ENCODE data around the gene SYCE3.
"Not testable (repeated sequence)": the region's sequence is repeated elsewhere in the genome, so short reads cannot be mapped to it uniquely, and the experiment has no call there.

SYCE3 gene

DNA sequence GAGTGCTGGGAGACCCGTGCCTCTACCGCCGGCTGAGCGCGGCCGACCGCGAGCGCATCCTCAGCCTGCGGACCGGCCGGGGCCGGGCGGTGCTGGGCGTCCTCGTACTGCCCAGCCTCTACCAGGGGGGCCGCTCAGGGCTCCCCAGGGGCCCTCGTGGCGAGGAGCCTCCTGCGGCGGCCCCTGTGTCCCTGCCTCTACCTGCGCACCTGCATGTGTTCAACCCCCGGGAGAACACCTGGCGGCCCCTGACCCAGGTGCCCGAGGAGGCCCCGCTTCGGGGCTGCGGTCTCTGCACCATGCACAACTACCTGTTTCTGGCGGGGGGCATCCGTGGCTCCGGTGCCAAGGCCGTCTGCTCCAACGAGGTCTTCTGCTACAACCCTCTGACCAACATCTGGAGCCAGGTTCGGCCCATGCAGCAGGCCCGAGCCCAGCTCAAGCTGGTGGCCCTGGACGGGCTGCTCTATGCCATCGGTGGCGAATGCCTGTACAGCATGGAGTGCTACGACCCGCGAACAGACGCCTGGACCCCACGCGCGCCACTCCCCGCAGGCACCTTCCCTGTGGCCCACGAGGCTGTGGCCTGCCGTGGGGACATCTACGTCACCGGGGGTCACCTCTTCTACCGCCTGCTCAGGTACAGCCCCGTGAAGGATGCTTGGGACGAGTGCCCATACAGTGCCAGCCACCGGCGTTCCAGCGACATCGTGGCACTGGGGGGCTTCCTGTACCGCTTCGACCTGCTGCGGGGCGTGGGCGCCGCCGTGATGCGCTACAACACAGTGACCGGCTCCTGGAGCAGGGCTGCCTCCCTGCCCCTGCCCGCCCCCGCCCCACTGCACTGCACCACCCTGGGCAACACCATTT is 13.6 kb downstream of the SYCE3 start:
- DNase-seq (ENCODE audit: low read depth, low spot score), result no peak

GRCh38 chr22:50548040-50548920 is 14.4 kb downstream of the SYCE3 start:
- DNase-seq (ENCODE audit: low read depth, low spot score), result no peak

GRCh38 chr22:50547263-50547985 is 15.3 kb downstream of the SYCE3 start:
- no peak for DNase-seq (ENCODE audit: low read depth, low spot score)

DNA sequence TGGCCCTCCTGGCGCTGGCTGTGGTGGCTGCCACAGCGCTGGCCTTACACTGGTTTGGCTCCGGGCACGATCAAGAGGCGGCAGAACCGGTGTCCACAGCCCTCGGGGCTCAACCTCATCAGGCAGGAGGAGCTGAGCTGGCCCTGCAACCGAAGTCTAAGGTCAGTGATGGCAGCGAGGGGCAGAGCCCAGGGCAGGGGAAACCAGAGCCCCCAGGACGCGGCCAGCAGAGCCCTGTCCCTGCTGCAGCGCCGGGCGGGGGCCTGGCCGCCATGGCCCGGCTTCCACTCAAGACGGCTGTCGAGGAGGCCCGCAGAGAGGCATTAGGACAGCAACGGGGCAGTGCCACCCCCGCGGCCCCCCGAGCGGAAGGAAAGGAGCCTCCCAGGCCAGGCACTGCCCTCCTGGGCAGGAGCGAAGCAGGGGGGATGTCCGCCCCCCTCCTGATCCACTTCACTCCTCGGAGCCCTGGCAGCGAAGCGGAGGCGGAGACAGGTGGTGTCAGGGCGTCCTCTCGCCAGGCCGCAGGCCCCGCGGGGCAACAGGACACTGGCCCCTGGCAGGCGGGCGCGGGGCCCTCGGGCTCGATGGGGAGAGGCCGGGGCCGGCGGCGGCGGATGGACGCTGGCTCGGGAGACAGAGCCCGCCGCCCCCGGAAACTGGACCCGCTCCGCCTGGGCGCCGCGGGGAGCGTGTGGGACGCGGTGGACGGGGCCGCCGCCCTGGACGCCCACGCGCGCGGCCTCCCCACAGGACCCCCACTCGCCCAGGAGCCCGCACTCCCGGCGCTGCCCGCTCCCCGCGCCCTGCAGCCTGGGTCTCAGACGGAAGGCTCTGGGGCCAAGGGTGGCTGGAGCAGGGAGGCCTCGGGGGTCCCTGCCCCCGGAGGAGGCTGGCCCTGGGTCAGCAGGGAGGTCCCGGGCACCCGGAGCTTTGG is 16.1 kb downstream of the SYCE3 start:
- DNase-seq (ENCODE audit: low read depth, low spot score), result no peak

GRCh38 chr22:50545522-50546325 is 17.0 kb downstream of the SYCE3 start, which contains the start of gene KLHDC7B:
KLHDC7B (plus strand) TSS chr22:50545899; CDS start chr22:50546244, 345 bp downstream.
- no peak for DNase-seq (ENCODE audit: low read depth, low spot score)

DNA sequence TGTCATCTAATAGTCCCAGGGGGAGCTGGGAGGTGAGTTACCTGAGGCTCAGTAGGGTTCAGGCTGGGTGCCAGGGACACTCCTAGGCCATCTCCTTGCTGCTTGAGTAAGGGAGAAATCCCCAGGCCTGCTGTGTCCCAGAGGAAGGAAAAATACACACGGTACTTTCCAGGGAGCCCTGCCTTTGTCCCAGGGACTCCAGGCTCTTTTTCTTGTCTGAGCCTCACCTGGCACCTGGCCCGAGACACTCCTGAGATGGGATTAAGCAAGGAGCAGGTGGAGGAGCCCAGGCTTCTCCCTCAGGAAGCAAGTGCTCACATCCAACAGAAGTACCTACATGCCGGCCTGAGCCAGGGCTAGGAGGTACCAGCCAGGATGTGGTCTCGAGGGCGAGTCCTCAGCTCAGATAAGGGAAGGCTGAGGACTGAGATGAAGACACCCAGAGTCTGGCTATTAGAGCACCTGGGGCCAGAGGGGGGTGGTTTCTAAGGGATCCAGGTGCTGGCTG is 17.9 kb downstream of the SYCE3 start:
- no peak for DNase-seq (ENCODE audit: low read depth, low spot score)

- DNase-seq (ENCODE audit: low read depth, low spot score), result no peak
Observed at GRCh38 chr22:50544078-50544745, 18.5 kb downstream of the SYCE3 start.

- no peak for DNase-seq (ENCODE audit: low read depth, low spot score)
Observed at GRCh38 chr22:50542416-50542927, 20.2 kb downstream of the SYCE3 start.

GRCh38 chr22:50541667-50542026 is 21.1 kb downstream of the SYCE3 start:
- DNase-seq (ENCODE audit: low read depth, low spot score), result not testable (repeated sequence)

DNA sequence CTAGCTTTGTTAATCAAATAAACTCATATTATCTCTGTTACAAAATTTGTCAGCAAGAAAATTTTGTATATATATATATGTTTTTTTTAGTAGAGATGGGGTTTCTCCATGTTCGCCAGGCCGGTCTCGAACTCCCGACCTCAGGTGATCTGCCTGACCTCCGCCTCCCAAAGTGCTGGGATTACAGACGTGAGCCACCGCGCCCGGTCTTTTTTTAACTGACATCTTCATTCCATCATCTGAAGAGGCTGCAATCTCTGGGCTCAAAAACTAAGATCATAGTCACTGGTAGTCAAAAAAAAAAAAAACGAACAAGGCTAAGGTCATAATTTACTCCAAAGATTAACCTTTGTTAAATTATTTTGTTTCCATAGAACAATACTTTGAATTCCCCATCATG is 22.3 kb downstream of the SYCE3 start:
- no peak for DNase-seq (ENCODE audit: low read depth, low spot score)

DNA sequence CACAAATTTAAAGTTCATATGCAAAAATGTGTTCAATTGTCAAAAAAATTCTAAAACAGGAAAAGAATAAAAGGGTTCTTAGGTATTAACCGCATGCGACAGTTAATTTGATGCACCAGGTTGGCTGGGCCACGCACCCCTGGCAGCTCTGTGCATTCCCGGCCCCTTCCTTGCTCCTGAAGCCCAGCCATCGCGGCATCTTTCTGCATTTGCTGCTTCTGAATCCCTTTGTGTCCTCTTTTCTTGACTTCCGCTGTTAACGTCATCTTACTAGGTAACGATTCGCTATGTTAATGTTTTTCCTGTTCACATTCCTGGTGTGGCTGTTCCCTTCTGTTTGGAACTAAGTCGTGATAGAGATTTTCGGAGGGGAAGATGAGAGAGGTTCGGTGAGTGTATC is 25.0 kb downstream of the SYCE3 start:
- no peak for DNase-seq (ENCODE audit: low read depth, low spot score)

GRCh38 chr22:50536226-50536625 is 26.5 kb downstream of the SYCE3 start:
- no peak for DNase-seq (ENCODE audit: low read depth, low spot score)

DNA sequence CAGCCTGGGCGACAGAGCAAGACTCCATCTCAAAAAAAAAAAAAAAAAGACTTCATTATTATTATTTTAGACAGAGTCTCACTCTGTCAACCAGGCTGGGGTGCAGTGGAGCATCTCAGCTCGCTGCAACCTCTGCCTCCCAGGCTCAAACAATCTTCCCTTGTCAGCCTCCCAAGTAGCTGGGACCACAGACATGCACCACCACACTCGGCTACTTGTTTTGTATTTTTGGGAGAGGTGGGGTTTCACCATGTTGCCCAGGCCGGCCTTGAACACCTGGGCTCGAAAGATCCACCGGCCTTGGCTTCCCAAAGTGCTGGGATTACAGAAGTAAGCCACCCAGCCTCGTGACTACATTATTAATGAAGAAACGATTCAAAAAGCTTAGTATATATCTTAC is 27.6 kb downstream of the SYCE3 start:
- no peak for DNase-seq (ENCODE audit: low read depth, low spot score)

- not testable (repeated sequence) for DNase-seq (ENCODE audit: low read depth, low spot score)
Observed at GRCh38 chr22:50533856-50534711, 28.6 kb downstream of the SYCE3 start.

DNA sequence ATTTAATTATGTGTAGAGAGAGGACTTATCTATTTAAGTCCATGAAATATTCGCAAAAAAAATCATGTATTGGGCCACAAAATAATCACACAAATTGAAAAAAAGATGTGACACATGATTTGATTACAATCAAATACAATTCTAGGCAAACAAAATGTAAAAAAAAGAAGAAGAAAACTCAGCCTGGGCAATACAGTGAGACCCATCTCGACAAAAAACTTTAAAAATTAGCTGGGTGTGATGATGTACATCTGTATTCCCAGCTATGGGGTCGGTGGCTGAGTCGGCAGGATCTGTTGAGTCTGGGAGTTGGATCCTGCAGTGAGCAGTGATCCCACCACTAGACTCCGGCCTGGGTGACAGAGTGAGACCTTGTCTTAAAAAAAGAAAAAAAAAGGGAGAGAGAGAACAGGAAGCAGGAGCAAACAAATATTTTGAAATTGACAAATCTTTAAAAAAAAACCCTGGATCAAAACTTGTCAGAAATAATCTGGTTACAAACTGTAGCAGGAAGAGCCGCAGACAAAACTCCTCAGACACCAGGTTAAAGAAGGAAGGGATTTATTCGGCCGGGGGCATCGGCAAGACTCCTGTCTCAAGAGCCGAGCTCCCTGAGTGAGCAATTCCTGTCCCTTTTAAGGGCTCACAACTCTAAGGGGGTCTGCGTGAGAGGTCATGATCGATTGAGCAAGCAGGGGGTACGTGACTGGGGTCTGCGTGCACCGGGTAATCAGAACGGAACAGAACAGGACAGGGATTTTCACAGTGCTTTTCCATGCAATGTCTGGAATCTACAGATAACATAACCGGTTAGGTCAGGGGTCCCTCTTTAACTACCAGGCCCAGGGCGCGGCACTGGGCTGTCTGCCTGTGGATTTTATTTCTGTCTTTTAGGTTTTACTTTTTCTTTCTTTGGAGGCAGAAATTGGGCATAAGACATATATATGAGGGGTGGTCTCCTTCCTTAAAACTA is 29.6 kb downstream of the SYCE3 start:
- DNase-seq (ENCODE audit: low read depth, low spot score), result no peak

DNA sequence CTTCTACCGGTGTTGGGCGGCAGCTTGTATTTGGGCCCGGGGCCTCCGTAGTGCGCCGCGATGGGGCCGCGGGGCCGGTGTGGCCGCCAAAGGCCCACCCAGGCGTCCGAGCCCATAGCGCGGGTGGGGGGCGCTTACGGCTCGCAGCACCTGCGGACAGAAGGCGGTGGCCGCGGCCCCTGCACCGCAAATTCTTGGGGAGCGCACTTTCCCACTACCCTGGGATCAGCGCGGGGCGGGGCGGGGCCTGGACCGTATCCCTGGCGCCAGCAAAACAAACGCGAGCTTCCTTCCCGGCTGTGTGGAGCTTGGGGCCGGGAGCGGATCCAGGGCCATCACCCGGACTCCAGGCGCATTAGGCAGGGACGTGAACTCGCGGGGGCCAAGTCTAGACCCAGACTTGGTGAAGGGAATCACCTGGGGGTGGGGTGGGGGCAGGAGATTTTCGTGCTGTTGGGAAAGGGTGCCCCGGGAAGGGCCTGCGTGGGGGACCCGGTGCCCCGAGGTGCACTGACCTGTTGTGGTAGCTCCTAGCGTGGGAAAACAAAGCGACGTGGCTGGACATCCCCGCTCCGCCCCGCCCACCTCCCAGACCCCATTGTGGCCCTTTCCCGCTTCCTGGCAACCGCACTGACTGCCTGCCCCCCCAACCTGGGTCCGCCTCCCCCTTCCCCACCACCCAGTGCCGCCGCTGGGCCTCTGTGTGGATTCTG is 30.6 kb downstream of the SYCE3 start:
- no peak for DNase-seq (ENCODE audit: low read depth, low spot score)
